H1 (cell line): ENCODE data around the gene SEZ6.

Experiments
- CTCF ChIP-seq, 3 experiments: IDR thresholded peaks; 1 replicate in 2 of 3; 2 replicates in 1 of 3; pipeline versions ENCODE4 v1.5.1 to v1.6.1; 2011; ENCODE audit warnings: low read length in 3 of 3, mild to moderate bottlenecking in 3 of 3, inconsistent platforms in 2 of 3, low read depth in 1 of 3, moderate library complexity in 1 of 3; ENCODE audit not compliant: insufficient read depth in 1 of 3; ENCODE audit errors: control extremely low read depth in 1 of 3
- MAX ChIP-seq: IDR thresholded peaks from 2 replicates; pipeline ENCODE4 v1.6.1; 2012; ENCODE audit warnings: inconsistent platforms
- POLR2AphosphoS5 ChIP-seq: IDR thresholded peaks from 2 replicates; pipeline ENCODE4 v1.6.1; 2011; ENCODE audit warnings: low read depth, low read length
- RFX5 ChIP-seq: IDR thresholded peaks from 2 replicates; pipeline ENCODE4 v1.6.1; 2011; ENCODE audit warnings: low read depth, low read length, improper control_type of control experiment, borderline replicate concordance

GRCh38 chr17:29038085-29038795 lies 32.4 kb upstream of the SEZ6 start:
- TF ChIP-seq CTCF (IDR thresholded peaks at IDR 0.05; ENCODE audit: control extremely low read depth in 1 of 3, insufficient read depth in 1 of 3, low read depth in 1 of 3, low read length in 3 of 3) (no peak), POLR2AphosphoS5 (no peak), RFX5 (no peak), MAX (no peak)
